Mammary epithelial cell (primary cell): ENCODE results near the gene YARS2.

Experiments
- CTCF ChIP-seq, 2 donors: IDR thresholded peaks in 1 of 2; conservative IDR thresholded peaks in 1 of 2; 2 replicates each; pipeline ENCODE4 v1.5.1; 2011 to 2012; ENCODE audit warnings: inconsistent platforms in 2 of 2, low read length in 2 of 2, mild to moderate bottlenecking in 2 of 2, control low read depth in 1 of 2, low read depth in 1 of 2; ENCODE audit not compliant: insufficient read depth in 1 of 2; ENCODE audit errors: extremely low read depth in 1 of 2
- EZH2 ChIP-seq: IDR thresholded peaks from 2 replicates; pipeline ENCODE4 v1.6.1; 2012; ENCODE audit warnings: low read length, inconsistent platforms, borderline replicate concordance

GRCh38 chr12:32794281-32794680, 38.6 kb upstream of the YARS2 start:
- TF ChIP-seq CTCF (conservative IDR thresholded peaks at IDR 0.05 in 1 of 2, IDR thresholded peaks at IDR 0.05 in 1 of 2; ENCODE audit: extremely low read depth in 1 of 2, insufficient read depth in 1 of 2, low read depth in 1 of 2, low read length in 2 of 2) (no peak), EZH2 (no peak)
